SK-N-MC (cell line): ENCODE data around the gene GFOD2.

ENCODE experiments used
- DNase-seq: peaks from one replicate; pipeline ENCODE4 v3.0.0-alpha.2; 2011; ENCODE audit warnings: low read depth, low spot score
- H3K27ac ChIP-seq: fragments of 200-600 bp; sonication (generic); 2 replicates; pipeline ENCODE4 v1.5.1; 2016; ENCODE audit warnings: mixed run types
- H3K36me3 ChIP-seq: fragments of 200-600 bp; sonication (generic); 2 replicates; pipeline ENCODE4 v1.6.1; 2017; ENCODE audit warnings: antibody characterized with exemption, low read length, mixed read lengths; ENCODE audit not compliant: insufficient read depth
- H3K4me3 ChIP-seq: fragments of 200-600 bp; sonication (generic); 2 replicates; pipeline ENCODE4 v1.5.1; 2016
- H3K9ac ChIP-seq: fragments of 200-600 bp; sonication (generic); 2 replicates; pipeline ENCODE4 v1.8.0; 2017; ENCODE audit warnings: mixed run types, mixed read lengths; ENCODE audit not compliant: insufficient read length
- H3K9me3 ChIP-seq: fragments of 200-600 bp; sonication (generic); 2 replicates; pipeline ENCODE4 v1.6.1; 2017; ENCODE audit warnings: low read depth, mild to moderate bottlenecking, antibody characterized with exemption, low read length, moderate library complexity, mixed read lengths
- EZH2 ChIP-seq: fragments of 200-600 bp; sonication (generic); IDR thresholded peaks from one replicate; pipeline ENCODE4 v1.6.1; 2017; ENCODE audit warnings: antibody characterized with exemption
- FOXP2 ChIP-seq: optimal IDR thresholded peaks from 2 replicates; pipeline ENCODE3; 2011; ENCODE audit warnings: mild to moderate bottlenecking, moderate library complexity; ENCODE audit not compliant: insufficient read depth; ENCODE audit errors: extremely low read length, control extremely low read depth
- POLR2AphosphoS5 ChIP-seq: IDR thresholded peaks from 2 replicates; pipeline ENCODE4 v1.6.1; 2012; ENCODE audit warnings: mild to moderate bottlenecking, low read depth, low read length, borderline replicate concordance

The GFOD2 gene

GRCh38 chr16:67727521-67728485, 8.7 kb upstream of the GFOD2 start:
- no peak overlapping the region for H3K4me3 ChIP-seq
- no peaks in the 10 kb centered on the region for H3K9me3 ChIP-seq
- no peak for DNase-seq
- no peak overlapping the region for H3K27ac ChIP-seq
- no peaks in the 10 kb centered on the region for H3K36me3 ChIP-seq
- TF ChIP-seq EZH2 (no peak), FOXP2 (no peak), POLR2AphosphoS5 (no peak)
- H3K9ac ChIP-seq, result no peak overlapping the region

GRCh38 chr16:67726106-67727034, 7.3 kb upstream of the GFOD2 start:
- no peak for DNase-seq
- Histone ChIP-seq H3K36me3 (no peaks in the 10 kb centered on the region), H3K27ac (no peak overlapping the region), H3K9me3 (no peaks in the 10 kb centered on the region), H3K9ac (no peak overlapping the region), H3K4me3 (no peak overlapping the region)
- TF ChIP-seq EZH2 (no peak), FOXP2 (no peak), POLR2AphosphoS5 (no peak)

GRCh38 chr16:67723911-67724305, 4.8 kb upstream of the GFOD2 start:
- Histone ChIP-seq H3K9me3 (no peaks in the 10 kb centered on the region), H3K4me3 (no peak overlapping the region), H3K27ac (no peak overlapping the region), H3K36me3 (no peaks in the 10 kb centered on the region), H3K9ac (no peak overlapping the region)
- TF ChIP-seq POLR2AphosphoS5 (no peak), FOXP2 (no peak), EZH2 (no peak)
- DNase-seq, result no peak

GRCh38 chr16:67723151-67723910, 4.2 kb upstream of the GFOD2 start:
- no peak overlapping the region for H3K9ac ChIP-seq
- TF ChIP-seq FOXP2 (no peak), POLR2AphosphoS5 (no peak), EZH2 (no peak)
- H3K9me3 ChIP-seq, result no peaks in the 10 kb centered on the region
- no peaks in the 10 kb centered on the region for H3K36me3 ChIP-seq
- no peak for DNase-seq
- H3K4me3 ChIP-seq, result no peak overlapping the region
- H3K27ac ChIP-seq, result no peak overlapping the region

GRCh38 chr16:67720236-67720635, 1.1 kb upstream of the GFOD2 start:
- no peaks in the 10 kb centered on the region for H3K9me3 ChIP-seq
- no peak overlapping the region for H3K27ac ChIP-seq
- TF ChIP-seq FOXP2 (no peak), POLR2AphosphoS5 (no peak), EZH2 (no peak)
- no peaks in the 10 kb centered on the region for H3K36me3 ChIP-seq
- peak overlapping the region; percentile 88 for H3K4me3 ChIP-seq
- H3K9ac ChIP-seq, result no peak overlapping the region
- no peak for DNase-seq

GRCh38 chr16:67719778-67720144, 645 bp upstream of the GFOD2 start:
- Histone ChIP-seq H3K27ac (no peak overlapping the region), H3K9ac (peak overlapping the region; percentile 81), H3K4me3 (peak overlapping the region; percentile 88), H3K36me3 (no peaks in the 10 kb centered on the region), H3K9me3 (no peaks in the 10 kb centered on the region)
- TF ChIP-seq POLR2AphosphoS5, result no peak
- TF ChIP-seq FOXP2, result no peak
- TF ChIP-seq EZH2, result no peak
- DNase-seq, result no peak

GRCh38 chr16:67718668-67719047, 458 bp downstream of the GFOD2 start:
- H3K4me3 ChIP-seq, result peak overlapping the region; percentile 88
- DNase-seq, result no peak

GRCh38 chr16:67716097-67716496, 3.0 kb downstream of the GFOD2 start:
- Histone ChIP-seq H3K36me3 (no peaks in the 10 kb centered on the region), H3K4me3 (no peak overlapping the region), H3K9ac (no peak overlapping the region), H3K9me3 (no peaks in the 10 kb centered on the region), H3K27ac (no peak overlapping the region)
- no peak for DNase-seq
- TF ChIP-seq EZH2, result no peak
- TF ChIP-seq POLR2AphosphoS5, result no peak
- TF ChIP-seq FOXP2, result no peak

More at GRCh38 chr16:67718668-67719047, 458 bp downstream of the GFOD2 start:
- Histone ChIP-seq H3K27ac (no peak overlapping the region), H3K9me3 (no peaks in the 10 kb centered on the region), H3K9ac (peak overlapping the region; percentile 75), H3K36me3 (no peaks in the 10 kb centered on the region)
- TF ChIP-seq EZH2, result no peak
- TF ChIP-seq FOXP2, result no peak
- TF ChIP-seq POLR2AphosphoS5, result no peak

- Histone ChIP-seq H3K9ac (no peak overlapping the region), H3K9me3 (no peaks in the 10 kb centered on the region), H3K27ac (no peak overlapping the region), H3K36me3 (no peaks in the 10 kb centered on the region), H3K4me3 (no peak overlapping the region)
- TF ChIP-seq FOXP2, result no peak
- DNase-seq, result no peak
These were observed 4.6 kb downstream of the GFOD2 start for GRCh38 chr16:67714522-67714921.
